ENCODE data around the gene RPS10. TPM values are rescaled to one million over a fixed set of nuclear protein-coding genes. Genes with fewer than 3 reads are reported as not detected.
"Not testable (repeated sequence)": the region's sequence is repeated elsewhere in the genome, so short reads cannot be mapped to it uniquely, and the experiment has no call there.

RPS10 gene
- total RNA-seq, 1 donor from 2014 or later = 542 TPM

- no peak for DNase-seq (ENCODE audit: low spot score)
- intact Hi-C loops (cut with DNase I) = no loop called here
These were observed 47.4 kb downstream of the RPS10 start for GRCh38 chr6:34378470-34378869.

- no peak for DNase-seq (ENCODE audit: low spot score)
- intact Hi-C loops (cut with DNase I) = no loop called here
These were observed 47.9 kb downstream of the RPS10 start for GRCh38 chr6:34377984-34378383.

- intact Hi-C loops (cut with DNase I) = not testable (repeated sequence)
These were observed 48.3 kb downstream of the RPS10 start for GRCh38 chr6:34377571-34377970.

GRCh38 chr6:34375833-34376232, 50.0 kb downstream of the RPS10 start:
- no peak for DNase-seq (ENCODE audit: low spot score)

More at GRCh38 chr6:34377571-34377970, 48.3 kb downstream of the RPS10 start:
- DNase-seq (ENCODE audit: low spot score) = not testable (repeated sequence)

GRCh38 chr6:34374508-34374907, 51.4 kb downstream of the RPS10 start:
- intact Hi-C loops (cut with DNase I) = no loop called here
- DNase-seq (ENCODE audit: low spot score) = no peak

More at GRCh38 chr6:34375833-34376232, 50.0 kb downstream of the RPS10 start:
- intact Hi-C loops (cut with DNase I) = no loop called here

GRCh38 chr6:34374069-34374468, 51.8 kb downstream of the RPS10 start:
- no peak for DNase-seq (ENCODE audit: low spot score)
- intact Hi-C loops (cut with DNase I) = no loop called here

GRCh38 chr6:34373511-34373910, 52.4 kb downstream of the RPS10 start:
- intact Hi-C loops (cut with DNase I) = no loop called here
- no peak for DNase-seq (ENCODE audit: low spot score)

GRCh38 chr6:34371865-34372264, 54.0 kb downstream of the RPS10 start:
- DNase-seq (ENCODE audit: low spot score); intact Hi-C loops (cut with DNase I): not testable (repeated sequence)

GRCh38 chr6:34370361-34370760, 55.5 kb downstream of the RPS10 start:
- no peak for DNase-seq (ENCODE audit: low spot score)
- intact Hi-C loops (cut with DNase I) = no loop called here

- no peak for DNase-seq (ENCODE audit: low spot score)
- intact Hi-C loops (cut with DNase I) = no loop called here
These were observed 56.5 kb downstream of the RPS10 start for GRCh38 chr6:34369385-34369784.

Other genes starting within 250 kb of the RPS10 start
- 36.4 TPM for gene HMGA1, start 189.2 kb downstream of the RPS10 start, total RNA-seq
- gene SMIM29, start 177.1 kb downstream of the RPS10 start, total RNA-seq = 27.1 TPM
- 38.2 TPM for gene NUDT3, start 33.4 kb downstream of the RPS10 start, total RNA-seq
- 10.3 TPM for gene PACSIN1, start 40.0 kb upstream of the RPS10 start, total RNA-seq
- gene SPDEF, start 130.3 kb upstream of the RPS10 start, total RNA-seq = 0.19 TPM

Measured in cardiac septum (tissue), 1 donor.